ENCODE results near the gene PDIA6. TPM values are rescaled to one million over a fixed set of nuclear protein-coding genes. Genes with fewer than 3 reads are reported as not detected.

PDIA6 gene
- total and polyA plus RNA-seq, 2 of the 4 experiments (the other 2 are of a cell fraction): 204 to 349 TPM

DNA sequence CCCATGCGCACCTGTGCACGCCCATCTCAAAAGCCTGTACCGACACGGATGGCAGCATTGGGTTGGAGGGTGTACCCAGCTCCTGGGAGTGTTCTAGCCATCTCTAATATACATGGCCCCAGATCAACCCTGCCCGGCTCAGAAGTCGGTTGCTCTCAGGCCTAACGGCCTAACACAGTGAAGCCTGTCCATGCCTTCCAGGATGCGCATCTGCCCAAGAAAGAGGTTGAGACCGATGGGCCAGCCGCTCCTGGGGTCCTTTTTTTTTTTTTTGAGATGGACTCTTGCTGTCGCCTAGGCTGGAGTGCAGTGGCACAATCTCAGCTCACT lies 32.1 kb downstream of the PDIA6 start:
- Histone ChIP-seq H3K27ac (ENCODE audit: insufficient read depth, low read length) (no peak overlapping the region), H3K9me1 (ENCODE audit: insufficient read depth, low read length) (peaks cover 4% of the 10 kb centered on the region; the same call in 1 of the 2 replicates), H3K4me1 (ENCODE audit: control insufficient read depth, insufficient read depth, low read length) (peaks cover 2% of the 10 kb centered on the region; the same call in 1 of the 2 replicates), H2BK120ac (ENCODE audit: low read depth, low read length) (no peak overlapping the region), H3K9ac (ENCODE audit: low read depth, low read length) (no peak overlapping the region), H2BK20ac (ENCODE audit: low read depth, low read length) (no peak overlapping the region), H3K18ac (ENCODE audit: low read depth, low read length) (no peak overlapping the region), H3K36me3 (ENCODE audit: control insufficient read depth, insufficient read depth, low read length) (peaks cover 32% of the 10 kb centered on the region), H4K20me1 (ENCODE audit: insufficient read depth, low read length) (peaks cover 6% of the 10 kb centered on the region), H2AK9ac (replicated peaks; ENCODE audit: low read depth, low read length, poor library complexity) (peak overlapping the region; percentile 16), H3K4me3 (ENCODE audit: insufficient read depth, low read depth, low read length) (no peak overlapping the region), H3K9me3 (ENCODE audit: control insufficient read depth, insufficient read depth, low read length) (no peaks in the 10 kb centered on the region), H4K8ac (ENCODE audit: low read depth in 2 of 2, low read length in 2 of 2) (no peak overlapping the region), H3K79me1 (ENCODE audit: low read depth in 1 of 2, low read length in 2 of 2) (peaks cover 5 to 15% of the 10 kb centered on the region in 2 experiments), H3K27me3 (ENCODE audit: control insufficient read depth, insufficient read depth, low read length) (no peaks in the 10 kb centered on the region), H3K14ac (replicated peaks; ENCODE audit: low read depth, low read length) (no peak overlapping the region), H4K91ac (ENCODE audit: insufficient read depth, low read depth, low read length) (no peak overlapping the region), H2AK5ac (ENCODE audit: low read depth, low read length) (no peak overlapping the region), H4K5ac (ENCODE audit: low read depth, low read length) (no peak overlapping the region), H2BK15ac (ENCODE audit: low read depth, low read length) (no peak overlapping the region), H2AFZ (replicated peaks; ENCODE audit: low read length, poor library complexity) (no peak overlapping the region), H2BK5ac (ENCODE audit: low read depth, low read length, poor library complexity, severe bottlenecking) (no peak overlapping the region), H3K56ac (ENCODE audit: extremely low read depth, insufficient read depth, low read length) (no peak overlapping the region), H3K4me2 (ENCODE audit: low read depth, low read length) (no peak overlapping the region), H3K4ac (ENCODE audit: low read depth, low read length) (no peak overlapping the region), H3K23ac (ENCODE audit: low read depth, low read length) (no peak overlapping the region)
- ChIA-PET POLR2A (ENCODE audit: unreplicated experiment) (no interaction called here), CTCF (no interaction called here)
- DNase-seq (no peak), ATAC-seq (ENCODE audit: low read depth) (no peak)
- intact Hi-C loops (cut with micrococcal nuclease) (no loop called here), dilution Hi-C loops (cut with HindIII; ENCODE audit: low sequenced_read_pairs, unreplicated experiment) (no loop called here), in situ Hi-C loops (cut with MboI; ENCODE audit: low sequenced_read_pairs) (no loop called here)
- no TSS peak for BruUV-seq (replicated peaks)
- 95% methylated on average over 4 of the region's 11 CpGs; no CpG with 5 or more reads in 1 of the 2 experiments for whole genome bisulfite sequencing, 2 experiments (ENCODE audit: extremely low coverage in 2 of 2, insufficient read length in 1 of 2)
- TF ChIP-seq FOS (IDR thresholded peaks at IDR 0.05; ENCODE audit: low read depth, low read length) (no peak), MAFK (IDR thresholded peaks at IDR 0.05; ENCODE audit: low read depth, low read length) (no peak), CEBPB (IDR thresholded peaks at IDR 0.05; ENCODE audit: low read depth, low read length) (no peak), CHD1 (IDR thresholded peaks at IDR 0.05; ENCODE audit: low read depth, low read length) (no peak), RFX5 (IDR thresholded peaks at IDR 0.05; ENCODE audit: low read depth, low read length) (no peak), RCOR1 (IDR thresholded peaks at IDR 0.05; ENCODE audit: insufficient replicate concordance, low read length) (no peak), SMC3 (IDR thresholded peaks at IDR 0.05; ENCODE audit: low read depth, low read length) (no peak), NFE2L2 (IDR thresholded peaks at IDR 0.05; ENCODE audit: low read depth, low read length) (no peak), MXI1 (IDR thresholded peaks at IDR 0.05; ENCODE audit: borderline replicate concordance, low read depth, low read length) (no peak), POLR2A (IDR thresholded peaks at IDR 0.05; ENCODE audit: low read depth, low read length) (no peak), ELK1 (IDR thresholded peaks at IDR 0.05; ENCODE audit: borderline replicate concordance, low read depth, low read length) (no peak), MAZ (IDR thresholded peaks at IDR 0.05; ENCODE audit: borderline replicate concordance, low read depth, low read length) (no peak), RAD21 (IDR thresholded peaks at IDR 0.05; ENCODE audit: low read length) (no peak), BHLHE40 (IDR thresholded peaks at IDR 0.05; ENCODE audit: low read depth, low read length) (no peak)
- TF ChIP-seq, protein P1, sequence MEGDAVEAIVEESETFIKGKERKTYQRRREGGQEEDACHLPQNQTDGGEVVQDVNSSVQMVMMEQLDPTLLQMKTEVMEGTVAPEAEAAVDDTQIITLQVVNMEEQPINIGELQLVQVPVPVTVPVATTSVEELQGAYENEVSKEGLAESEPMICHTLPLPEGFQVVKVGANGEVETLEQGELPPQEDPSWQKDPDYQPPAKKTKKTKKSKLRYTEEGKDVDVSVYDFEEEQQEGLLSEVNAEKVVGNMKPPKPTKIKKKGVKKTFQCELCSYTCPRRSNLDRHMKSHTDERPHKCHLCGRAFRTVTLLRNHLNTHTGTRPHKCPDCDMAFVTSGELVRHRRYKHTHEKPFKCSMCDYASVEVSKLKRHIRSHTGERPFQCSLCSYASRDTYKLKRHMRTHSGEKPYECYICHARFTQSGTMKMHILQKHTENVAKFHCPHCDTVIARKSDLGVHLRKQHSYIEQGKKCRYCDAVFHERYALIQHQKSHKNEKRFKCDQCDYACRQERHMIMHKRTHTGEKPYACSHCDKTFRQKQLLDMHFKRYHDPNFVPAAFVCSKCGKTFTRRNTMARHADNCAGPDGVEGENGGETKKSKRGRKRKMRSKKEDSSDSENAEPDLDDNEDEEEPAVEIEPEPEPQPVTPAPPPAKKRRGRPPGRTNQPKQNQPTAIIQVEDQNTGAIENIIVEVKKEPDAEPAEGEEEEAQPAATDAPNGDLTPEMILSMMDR (conservative IDR thresholded peaks at IDR 0.05; ENCODE audit: low read depth, low read length): no peak
- TF ChIP-seq, protein P2, sequence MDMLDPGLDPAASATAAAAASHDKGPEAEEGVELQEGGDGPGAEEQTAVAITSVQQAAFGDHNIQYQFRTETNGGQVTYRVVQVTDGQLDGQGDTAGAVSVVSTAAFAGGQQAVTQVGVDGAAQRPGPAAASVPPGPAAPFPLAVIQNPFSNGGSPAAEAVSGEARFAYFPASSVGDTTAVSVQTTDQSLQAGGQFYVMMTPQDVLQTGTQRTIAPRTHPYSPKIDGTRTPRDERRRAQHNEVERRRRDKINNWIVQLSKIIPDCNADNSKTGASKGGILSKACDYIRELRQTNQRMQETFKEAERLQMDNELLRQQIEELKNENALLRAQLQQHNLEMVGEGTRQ (IDR thresholded peaks at IDR 0.05; ENCODE audit: low read depth, low read length): no peak
